HG02840 (cell line): ENCODE data around the gene DAG1.
A peak's percentile ranks its signal among the peaks of the same experiment; 100 is the strongest.

Experiments used
- ATAC-seq: cut with Tn5 transposase; IDR thresholded peaks from one replicate; pipeline ENCODE4 v1.9.1; 2021; ENCODE audit warnings: mild to moderate bottlenecking, moderate library complexity, moderate number of reproducible peaks; ENCODE audit not compliant: unreplicated experiment, low FRiP score

DAG1 gene

DNA sequence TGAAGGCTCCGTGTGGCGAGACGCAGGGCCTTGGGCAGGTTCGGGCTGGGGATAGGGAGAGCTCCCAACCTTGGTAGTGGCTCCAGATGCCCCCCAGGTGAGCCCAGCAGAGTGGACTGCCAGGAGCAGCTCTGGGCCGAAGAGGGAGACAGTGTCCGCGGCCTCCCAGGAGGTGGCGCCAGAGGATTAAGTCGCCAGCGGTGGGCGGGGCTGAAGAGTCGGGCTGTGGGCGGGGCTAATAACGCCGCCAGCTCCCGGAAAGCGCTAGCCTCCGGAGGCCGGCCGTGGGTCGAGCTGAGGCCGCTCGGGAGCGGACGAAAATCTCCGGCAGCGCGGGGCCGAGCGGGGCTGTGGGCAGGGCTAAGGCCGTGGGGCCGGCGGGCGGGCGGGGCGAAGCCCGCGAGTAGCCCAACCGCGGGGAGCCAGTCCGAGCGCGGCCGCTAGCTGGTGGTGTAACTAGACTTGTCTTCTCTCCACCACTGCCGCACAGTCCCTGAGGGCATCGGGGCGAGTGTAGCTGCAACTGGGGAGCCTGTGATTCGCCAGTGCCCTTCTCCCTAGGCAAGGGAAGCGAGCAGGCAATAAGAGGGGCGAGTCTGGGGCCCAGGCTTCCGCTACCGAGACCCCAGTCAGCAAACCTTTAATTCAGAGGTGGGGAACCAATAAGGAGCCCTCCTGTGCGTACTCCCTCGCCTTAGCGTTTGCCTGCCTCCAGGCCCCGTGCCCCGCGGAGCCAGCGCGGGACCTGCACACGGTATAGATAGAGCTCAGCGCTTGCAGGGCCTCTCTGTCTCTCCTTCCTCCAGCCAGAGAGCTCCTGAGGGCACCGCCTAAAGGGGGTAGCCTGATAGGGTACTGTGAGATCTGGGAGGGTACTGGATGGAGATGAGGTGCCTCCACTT lies 69.8 kb downstream of the DAG1 start:
- peak; percentile 81 for ATAC-seq

DNA sequence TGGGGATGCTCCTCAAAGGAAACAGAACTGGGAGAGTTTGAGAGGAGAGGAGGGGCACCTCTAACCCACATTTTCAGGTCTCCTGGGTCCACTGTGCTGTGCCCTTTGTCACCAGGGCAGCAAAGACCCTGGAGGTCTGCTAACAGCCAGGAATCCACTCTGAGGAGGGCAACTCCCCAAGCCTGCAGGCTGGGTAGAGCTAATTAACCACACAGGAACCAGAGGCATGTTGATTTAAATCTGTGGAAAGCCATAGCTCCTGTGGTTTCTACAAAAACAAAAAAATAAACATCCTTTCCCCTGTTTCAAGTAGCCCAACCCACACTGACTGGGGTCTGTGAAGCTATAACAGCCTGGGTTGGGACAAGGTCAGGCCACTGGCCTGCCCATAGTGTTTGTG lies 82.0 kb downstream of the DAG1 start:
- ATAC-seq: no peak

DNA sequence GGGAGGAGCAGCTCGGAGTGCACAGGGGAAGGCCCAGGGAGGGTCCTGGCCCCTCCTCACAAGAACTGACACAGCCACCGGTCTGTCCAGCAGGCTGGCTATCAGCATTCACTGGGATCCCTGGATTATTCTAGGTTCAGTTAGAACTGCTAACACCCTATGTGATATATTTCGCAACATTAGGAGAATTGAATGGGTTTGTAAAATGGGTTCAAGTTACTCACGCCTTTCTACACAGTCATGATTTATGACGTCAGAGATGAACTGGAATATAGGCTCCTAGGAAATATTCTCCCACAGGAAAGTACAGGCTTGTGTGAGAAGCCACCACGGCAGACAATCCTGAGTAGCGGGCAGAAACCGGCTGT lies 83.2 kb downstream of the DAG1 start:
- ATAC-seq: no peak

DNA sequence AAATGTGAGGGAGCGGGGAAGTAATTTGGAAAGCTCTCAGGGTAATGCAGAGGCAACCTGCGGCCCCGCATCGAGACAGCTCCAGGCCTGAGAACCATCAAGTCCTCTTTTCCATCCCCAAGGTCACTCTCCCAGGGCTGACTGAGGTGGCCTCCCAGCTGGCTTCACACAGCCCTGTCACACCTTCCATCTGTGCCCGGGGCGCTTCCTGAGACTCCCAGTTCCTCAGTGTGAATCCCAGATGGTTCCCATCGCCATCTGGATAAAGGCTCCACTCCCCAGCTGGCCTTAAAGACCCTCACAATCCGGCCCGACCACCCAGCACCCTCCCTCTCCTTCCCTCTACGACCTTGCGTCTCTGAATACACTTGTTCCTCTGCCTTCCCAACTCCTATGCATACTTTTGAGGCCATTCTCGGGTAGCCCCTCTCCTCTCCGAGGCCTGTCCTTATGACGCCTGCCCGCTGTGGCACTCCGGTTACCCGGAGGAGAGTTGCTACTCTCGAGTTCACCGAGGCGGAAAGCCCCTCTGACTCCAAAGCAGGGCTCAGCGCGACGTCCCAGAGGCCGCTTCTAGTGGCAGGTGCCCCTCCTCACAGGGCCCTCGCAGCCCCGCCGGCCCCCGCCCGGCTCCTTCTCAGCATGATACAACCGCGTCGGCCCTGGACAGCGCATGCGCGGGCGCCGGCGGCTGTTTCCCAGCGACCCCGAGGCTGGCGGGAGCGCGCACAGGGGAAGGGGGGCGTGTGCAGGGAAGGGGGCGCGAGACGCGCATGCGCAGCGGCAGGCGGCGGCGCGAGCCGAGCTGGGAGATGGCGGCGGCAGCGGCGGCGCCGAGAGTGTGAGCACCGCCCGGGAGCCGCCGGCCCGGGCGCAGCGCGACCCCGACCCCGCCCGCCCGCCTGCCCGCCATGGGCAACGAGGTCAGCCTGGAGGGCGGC lies 83.9 kb downstream of the DAG1 start, which contains the start of gene BSN:
BSN (plus strand) TSS at position 786 of the 941 bp plus-strand sequence; CDS start at position 912, 126 bp downstream.
- peak; percentile 69 for ATAC-seq

DNA sequence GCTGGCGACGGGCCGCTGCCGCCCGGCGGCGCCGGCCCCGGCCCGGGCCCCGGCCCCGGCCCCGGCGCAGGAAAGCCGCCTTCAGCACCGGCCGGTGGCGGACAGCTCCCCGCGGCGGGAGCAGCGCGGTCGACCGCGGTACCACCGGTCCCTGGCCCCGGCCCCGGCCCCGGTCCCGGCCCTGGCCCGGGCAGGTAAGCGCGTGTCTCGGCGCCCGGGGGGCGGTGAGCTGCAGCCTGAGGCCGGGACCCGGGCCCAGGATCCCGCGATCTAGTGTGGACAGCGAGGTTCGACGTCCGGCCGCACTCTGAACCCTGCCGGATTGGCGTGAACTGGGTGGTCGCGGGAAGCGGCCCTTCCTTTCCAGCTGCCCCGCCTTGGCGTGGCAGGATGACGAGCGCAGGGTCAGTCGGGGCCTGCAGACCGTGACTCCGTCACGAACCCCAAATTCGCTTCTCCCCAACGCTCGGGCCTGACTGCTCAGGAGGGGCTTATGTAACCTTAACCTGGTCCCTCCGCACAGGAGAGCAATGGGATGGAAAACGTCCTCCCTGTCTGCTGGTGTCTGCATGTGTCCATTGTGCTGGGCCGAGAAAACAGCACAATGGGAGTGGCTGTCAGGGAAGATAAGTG lies 84.7 kb downstream of the DAG1 start:
- peak; percentile 63 for ATAC-seq

DNA sequence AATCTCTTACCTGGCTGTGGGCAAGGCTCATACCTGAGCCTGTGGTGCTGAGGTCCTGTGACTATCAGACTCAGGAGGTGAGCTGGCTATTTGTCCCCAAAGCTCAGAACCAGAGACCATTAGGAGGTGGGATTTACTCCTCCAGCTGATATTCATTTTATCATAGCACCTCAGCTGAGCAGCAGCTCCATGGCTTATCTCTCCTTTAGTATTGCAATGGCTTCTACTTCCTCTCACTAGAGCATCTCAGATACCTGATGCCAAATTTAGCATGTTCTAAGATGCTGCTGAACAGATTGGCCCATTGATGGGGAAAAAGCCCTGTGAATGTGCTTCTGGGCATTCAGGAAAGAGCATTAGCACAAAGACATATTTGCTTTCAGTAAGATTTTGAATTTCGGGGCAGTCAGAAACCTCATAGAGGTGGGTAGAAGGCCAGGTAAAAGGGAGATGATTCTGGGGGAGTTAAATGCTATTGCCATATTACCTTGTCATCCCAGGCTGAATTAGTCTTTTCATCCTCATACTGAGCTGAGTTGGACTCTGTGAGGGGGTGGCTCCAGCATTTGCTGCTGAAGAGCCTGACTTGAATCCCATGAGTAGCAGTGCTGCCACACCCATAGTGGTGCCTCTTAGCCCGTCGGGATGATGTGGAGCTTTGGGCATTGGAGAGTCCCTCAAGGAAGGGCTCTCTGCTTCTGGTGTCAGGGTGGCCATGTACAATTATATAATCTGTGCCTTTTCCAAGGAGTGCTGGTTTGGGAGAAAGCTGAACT lies 86.6 kb downstream of the DAG1 start:
- ATAC-seq: no peak

DNA sequence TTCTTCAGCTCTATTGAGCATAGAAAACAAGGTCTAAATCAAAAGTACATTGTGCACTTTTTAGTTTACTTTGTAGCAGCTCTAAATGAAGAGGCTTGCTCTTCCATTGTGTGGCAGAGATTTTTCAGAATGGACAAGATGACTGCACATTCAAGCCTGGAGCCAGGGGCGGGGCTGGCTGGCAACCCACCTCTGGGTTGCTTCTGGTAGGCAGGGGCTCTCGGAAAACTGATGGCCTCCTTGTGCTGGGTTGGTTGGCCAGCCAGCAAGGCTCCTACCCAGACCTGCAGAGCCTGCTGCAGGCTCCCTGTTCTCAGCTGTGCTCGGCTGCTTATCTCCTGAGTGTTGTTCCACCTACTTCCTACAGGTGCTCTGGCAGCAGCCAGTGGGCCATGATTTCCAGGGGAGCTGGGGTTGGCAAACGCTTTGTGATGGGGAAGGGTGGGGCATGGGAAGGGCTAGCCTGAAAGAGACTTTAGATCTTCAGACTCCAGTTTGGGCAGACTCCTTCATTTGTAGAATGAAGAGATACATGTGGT lies 93.0 kb downstream of the DAG1 start:
- ATAC-seq: no peak

DNA sequence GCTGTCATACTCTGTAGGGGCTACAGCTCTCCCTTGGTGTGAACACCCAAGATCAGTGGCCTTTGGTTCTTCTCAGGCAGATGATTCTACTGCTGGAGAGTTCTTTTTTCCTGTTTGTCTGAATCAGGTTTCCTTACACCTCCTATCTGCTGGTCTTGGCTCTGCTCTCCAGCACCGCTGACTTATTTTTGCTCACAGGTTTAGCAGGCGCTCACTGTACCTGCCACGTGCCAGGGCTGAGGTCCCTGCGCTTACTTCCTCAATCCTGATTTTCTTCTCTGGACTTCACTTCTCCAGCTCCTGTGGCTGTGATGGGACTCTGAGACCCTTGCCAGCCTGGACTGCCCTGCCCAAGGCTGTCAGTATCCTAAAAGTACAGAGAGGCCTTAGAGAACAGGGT lies 93.7 kb downstream of the DAG1 start:
- no peak for ATAC-seq

DNA sequence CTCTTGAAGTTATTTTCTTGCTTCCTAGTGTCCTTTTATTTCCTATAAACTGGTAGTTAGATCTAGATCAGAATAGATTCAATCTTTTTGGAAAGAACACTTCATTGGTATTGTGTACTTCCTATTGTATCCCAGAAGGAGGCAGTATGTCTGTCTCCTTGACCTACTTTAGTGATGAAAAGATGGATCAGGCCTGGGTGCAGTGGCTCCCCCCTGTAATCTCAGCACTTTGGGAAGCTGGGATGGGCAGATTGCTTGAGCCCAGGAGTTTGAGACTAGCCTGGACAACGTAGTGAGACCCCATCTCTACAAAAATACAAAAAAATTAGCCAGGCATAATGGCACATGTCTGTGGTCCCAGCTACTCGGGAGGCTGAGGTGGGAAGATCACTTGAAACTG lies 96.2 kb downstream of the DAG1 start:
- ATAC-seq: no peak

DNA sequence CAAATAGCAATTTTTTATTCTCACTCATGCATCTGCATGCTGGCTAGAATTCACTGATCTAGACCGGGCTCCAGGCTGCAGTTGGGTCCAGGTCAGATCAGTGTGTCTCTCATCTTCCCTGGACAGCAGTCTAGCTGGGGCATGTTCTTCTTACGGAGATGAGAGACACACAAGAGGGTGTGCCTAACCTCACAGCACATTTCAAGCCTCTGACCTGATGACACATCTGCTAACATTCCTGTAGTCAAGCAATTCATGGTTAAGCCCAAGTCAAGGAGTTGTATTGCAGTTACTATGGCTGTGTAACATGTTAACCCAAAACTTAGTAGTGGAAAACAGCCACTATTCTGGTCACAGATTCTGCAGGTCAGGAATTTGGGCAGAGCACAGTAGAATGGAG lies 97.3 kb downstream of the DAG1 start:
- no peak for ATAC-seq

DNA sequence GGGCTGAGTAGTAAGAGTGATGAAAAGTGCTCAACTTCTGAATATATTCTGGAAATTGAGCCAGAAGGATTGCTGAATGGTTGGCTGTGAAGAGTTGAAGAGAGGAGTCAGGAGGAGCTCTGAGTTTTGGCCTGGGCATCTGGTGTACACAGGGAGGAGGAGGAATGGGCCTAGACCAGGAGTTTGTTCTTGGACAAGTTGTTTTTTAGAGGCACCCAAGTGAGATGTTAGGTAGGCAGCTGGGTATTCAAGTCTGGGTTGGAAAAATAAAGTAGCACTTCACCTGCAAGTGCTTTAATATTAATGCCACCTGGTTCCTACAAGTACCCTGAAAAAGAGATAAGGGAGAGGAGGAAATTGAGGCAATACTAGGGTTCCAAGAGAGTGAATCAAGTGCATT lies 98.9 kb downstream of the DAG1 start:
- ATAC-seq: no peak

DNA sequence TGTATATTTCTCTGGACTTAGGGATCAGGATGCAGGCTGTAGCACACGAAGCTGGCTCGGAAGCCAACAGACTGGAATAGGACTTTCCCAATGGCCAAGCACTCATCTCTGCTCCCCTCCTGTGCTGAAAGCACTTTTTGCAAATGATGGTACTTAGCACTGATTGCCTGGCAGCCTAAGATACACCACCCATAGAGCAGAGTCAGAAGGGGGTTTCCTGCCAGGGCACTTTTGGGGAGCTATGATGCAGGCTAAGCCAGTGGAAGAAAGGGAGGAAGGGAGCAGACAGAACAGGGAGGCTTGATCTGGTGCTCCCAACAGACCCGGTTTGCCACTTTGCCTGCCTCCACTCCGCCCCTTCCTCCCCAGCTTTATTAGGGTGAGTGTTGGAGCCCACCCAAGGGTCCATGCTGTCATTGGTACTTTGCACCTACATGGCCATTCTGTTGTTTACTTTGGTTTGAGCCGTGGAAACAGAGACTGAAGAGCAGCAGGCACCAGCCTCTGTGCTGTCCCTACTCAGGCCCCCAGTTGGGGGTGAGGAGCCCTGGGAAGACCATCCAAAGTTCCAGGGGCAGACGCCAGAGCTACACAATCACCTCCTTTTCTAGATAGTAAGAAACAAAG lies 100.1 kb downstream of the DAG1 start:
- no peak for ATAC-seq

DNA sequence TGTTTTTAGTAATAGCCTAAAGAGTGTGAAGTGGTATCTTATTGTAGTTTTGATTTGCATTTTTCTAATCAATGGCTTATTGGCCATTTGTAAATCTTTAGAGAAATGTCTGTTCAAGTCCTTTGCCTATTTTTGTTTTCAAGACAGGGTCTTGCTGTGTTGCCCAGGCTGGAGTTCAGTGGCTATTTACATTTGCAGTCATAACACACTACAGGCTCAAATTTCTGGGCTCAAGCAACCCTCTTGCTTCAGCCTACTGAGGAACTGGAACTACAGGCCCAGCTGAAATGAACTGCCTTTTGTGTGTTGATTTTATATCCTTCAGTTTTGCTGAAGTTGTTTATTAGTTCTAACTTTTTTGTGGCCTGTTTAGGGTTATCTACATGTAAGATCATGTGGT lies 112.1 kb downstream of the DAG1 start:
- no peak for ATAC-seq
